Stomach smooth muscle (tissue), 2 donors: ENCODE data around the gene FHOD3.

Experiments
- H3K27ac ChIP-seq: one replicate; pipeline ENCODE4 v1.7.0; 2013; ENCODE audit warnings: mild to moderate bottlenecking, low read length, inconsistent platforms
- H3K27me3 ChIP-seq, 2 donors: one replicate each; pipeline ENCODE4 v1.7.0; 2013; ENCODE audit warnings: low read length in 2 of 2; ENCODE audit not compliant: insufficient read depth in 2 of 2, control insufficient read depth in 1 of 2
- H3K36me3 ChIP-seq, 2 donors: one replicate each; pipeline ENCODE4 v1.7.0; 2013; ENCODE audit warnings: low read length in 2 of 2; ENCODE audit not compliant: control insufficient read depth in 2 of 2, insufficient read depth in 2 of 2
- H3K4me1 ChIP-seq: one replicate; pipeline ENCODE4 v1.7.0; 2013; ENCODE audit warnings: low read length; ENCODE audit not compliant: control insufficient read depth, insufficient read depth
- H3K4me3 ChIP-seq, 2 donors: one replicate each; pipeline ENCODE4 v1.7.0; 2013; ENCODE audit warnings: low read length in 2 of 2
- H3K9ac ChIP-seq, 2 donors: one replicate each; pipeline ENCODE4 v1.7.0; 2013; ENCODE audit warnings: low read length in 2 of 2, mild to moderate bottlenecking in 1 of 2
- H3K9me3 ChIP-seq, 2 donors: one replicate each; pipeline ENCODE4 v1.7.0; 2013; ENCODE audit warnings: low read length in 2 of 2; ENCODE audit not compliant: control insufficient read depth in 2 of 2
- donor health status: healthy.
- donor health status: Pancreatic carcinoma.

The FHOD3 gene

GRCh38 chr18:36519358-36519757, 221.8 kb downstream of the FHOD3 start:
- Histone ChIP-seq H3K36me3 (no peaks in the 10 kb centered on the region), H3K4me1 (no peaks in the 10 kb centered on the region), H3K9me3 (no peaks in the 10 kb centered on the region), H3K4me3 (no peak overlapping the region), H3K9ac (no peak overlapping the region), H3K27me3 (no peaks in the 10 kb centered on the region), H3K27ac (no peak overlapping the region)

GRCh38 chr18:36522509-36522908, 225.0 kb downstream of the FHOD3 start:
- H3K36me3 ChIP-seq: no peaks in the 10 kb centered on the region
- no peak overlapping the region for H3K27ac ChIP-seq
- H3K9me3 ChIP-seq: no peaks in the 10 kb centered on the region
- H3K4me1 ChIP-seq: no peaks in the 10 kb centered on the region
- no peak overlapping the region for H3K9ac ChIP-seq
- no peak overlapping the region for H3K4me3 ChIP-seq
- H3K27me3 ChIP-seq: no peaks in the 10 kb centered on the region

- H3K4me1 ChIP-seq: no peaks in the 10 kb centered on the region
- no peak overlapping the region for H3K9ac ChIP-seq
- H3K9me3 ChIP-seq: no peaks in the 10 kb centered on the region
- no peaks in the 10 kb centered on the region for H3K27me3 ChIP-seq
- no peak overlapping the region for H3K4me3 ChIP-seq
- H3K27ac ChIP-seq: no peak overlapping the region
- H3K36me3 ChIP-seq: no peaks in the 10 kb centered on the region
These were observed 228.4 kb downstream of the FHOD3 start for GRCh38 chr18:36525913-36526312.

GRCh38 chr18:36526611-36527010, 229.1 kb downstream of the FHOD3 start:
- Histone ChIP-seq H3K4me1 (no peaks in the 10 kb centered on the region), H3K9me3 (no peaks in the 10 kb centered on the region), H3K27me3 (no peaks in the 10 kb centered on the region), H3K36me3 (no peaks in the 10 kb centered on the region), H3K4me3 (no peak overlapping the region), H3K27ac (no peak overlapping the region), H3K9ac (no peak overlapping the region)

- no peaks in the 10 kb centered on the region for H3K36me3 ChIP-seq
- no peaks in the 10 kb centered on the region for H3K4me1 ChIP-seq
- H3K9me3 ChIP-seq: no peaks in the 10 kb centered on the region
- H3K9ac ChIP-seq: no peak overlapping the region
- no peaks in the 10 kb centered on the region for H3K27me3 ChIP-seq
- no peak overlapping the region for H3K4me3 ChIP-seq
- no peak overlapping the region for H3K27ac ChIP-seq
These were observed 229.5 kb downstream of the FHOD3 start for GRCh38 chr18:36527051-36527450.

- no peak overlapping the region for H3K4me3 ChIP-seq
- no peaks in the 10 kb centered on the region for H3K27me3 ChIP-seq
- H3K9ac ChIP-seq: no peak overlapping the region
- H3K27ac ChIP-seq: no peak overlapping the region
- no peaks in the 10 kb centered on the region for H3K9me3 ChIP-seq
- H3K4me1 ChIP-seq: no peaks in the 10 kb centered on the region
- no peaks in the 10 kb centered on the region for H3K36me3 ChIP-seq
These were observed 230.4 kb downstream of the FHOD3 start for GRCh38 chr18:36527740-36528455.

- H3K4me3 ChIP-seq: no peak overlapping the region
- no peaks in the 10 kb centered on the region for H3K27me3 ChIP-seq
- H3K27ac ChIP-seq: no peak overlapping the region
- no peaks in the 10 kb centered on the region for H3K9me3 ChIP-seq
- H3K9ac ChIP-seq: no peak overlapping the region
- H3K36me3 ChIP-seq: no peaks in the 10 kb centered on the region
- no peaks in the 10 kb centered on the region for H3K4me1 ChIP-seq
These were observed 232.2 kb downstream of the FHOD3 start for GRCh38 chr18:36529747-36530146.

GRCh38 chr18:36530676-36531405, 233.3 kb downstream of the FHOD3 start:
- no peak overlapping the region for H3K4me3 ChIP-seq
- H3K36me3 ChIP-seq: no peaks in the 10 kb centered on the region
- H3K9ac ChIP-seq: no peak overlapping the region
- H3K27ac ChIP-seq: no peak overlapping the region
- no peaks in the 10 kb centered on the region for H3K9me3 ChIP-seq
- H3K4me1 ChIP-seq: no peaks in the 10 kb centered on the region
- no peaks in the 10 kb centered on the region for H3K27me3 ChIP-seq

- Histone ChIP-seq H3K36me3 (no peaks in the 10 kb centered on the region), H3K9me3 (no peaks in the 10 kb centered on the region), H3K27me3 (no peaks in the 10 kb centered on the region), H3K4me1 (no peaks in the 10 kb centered on the region), H3K4me3 (no peak overlapping the region), H3K27ac (no peak overlapping the region), H3K9ac (no peak overlapping the region)
These were observed 234.1 kb downstream of the FHOD3 start for GRCh38 chr18:36531636-36532035.

GRCh38 chr18:36532394-36532793, 234.9 kb downstream of the FHOD3 start:
- Histone ChIP-seq H3K36me3 (no peaks in the 10 kb centered on the region), H3K9me3 (no peaks in the 10 kb centered on the region), H3K27ac (no peak overlapping the region), H3K27me3 (no peaks in the 10 kb centered on the region), H3K4me1 (no peaks in the 10 kb centered on the region), H3K4me3 (no peak overlapping the region), H3K9ac (no peak overlapping the region)

- Histone ChIP-seq H3K4me1 (no peaks in the 10 kb centered on the region), H3K27ac (no peak overlapping the region), H3K27me3 (no peaks in the 10 kb centered on the region), H3K4me3 (no peak overlapping the region), H3K36me3 (no peaks in the 10 kb centered on the region), H3K9ac (no peak overlapping the region), H3K9me3 (no peaks in the 10 kb centered on the region)
These were observed 235.3 kb downstream of the FHOD3 start for GRCh38 chr18:36532815-36533214.
